ENCODE results near the gene OPCML. TPM values are rescaled to one million over a fixed set of nuclear protein-coding genes. Genes with fewer than 3 reads are reported as not detected.

OPCML gene
- total RNA-seq, 1 donor from 2014 or later, result 2.7 TPM

- H3K9me3 Mint-ChIP-seq (ENCODE audit: low read depth), result no peaks in the 10 kb centered on the region
- H3K4me1 Mint-ChIP-seq (ENCODE audit: low read depth), result no peaks in the 10 kb centered on the region
- no peaks in the 10 kb centered on the region for H3K36me3 Mint-ChIP-seq (ENCODE audit: low read depth)
- H3K27ac Mint-ChIP-seq (ENCODE audit: unreplicated experiment), result no peak overlapping the region
- no peak for DNase-seq (ENCODE audit: low spot score)
- no peak for TF ChIP-seq CTCF (IDR thresholded peaks at IDR 0.05)
- peaks cover 12% of the 10 kb centered on the region for H3K27me3 Mint-ChIP-seq (ENCODE audit: low read depth)
- H3K4me3 Mint-ChIP-seq (ENCODE audit: unreplicated experiment), result no peak overlapping the region
Measured at GRCh38 chr11:133123796-133124195, 408.5 kb downstream of the OPCML start.

- Mint-ChIP-seq H3K27ac (ENCODE audit: unreplicated experiment) (no peak overlapping the region), H3K36me3 (ENCODE audit: low read depth) (no peaks in the 10 kb centered on the region), H3K4me1 (ENCODE audit: low read depth) (no peaks in the 10 kb centered on the region), H3K27me3 (ENCODE audit: low read depth) (peaks cover 11% of the 10 kb centered on the region), H3K9me3 (ENCODE audit: low read depth) (no peaks in the 10 kb centered on the region), H3K4me3 (ENCODE audit: unreplicated experiment) (no peak overlapping the region)
- no peak for DNase-seq (ENCODE audit: low spot score)
- no peak for TF ChIP-seq CTCF (IDR thresholded peaks at IDR 0.05)
Measured at GRCh38 chr11:133123366-133123765, 408.9 kb downstream of the OPCML start.

GRCh38 chr11:133122256-133122655, 410.0 kb downstream of the OPCML start:
- Mint-ChIP-seq H3K27ac (ENCODE audit: unreplicated experiment) (no peak overlapping the region), H3K9me3 (ENCODE audit: low read depth) (no peaks in the 10 kb centered on the region), H3K27me3 (ENCODE audit: low read depth) (peaks cover 11% of the 10 kb centered on the region)

GRCh38 chr11:133118563-133119268, 413.6 kb downstream of the OPCML start:
- no peak for TF ChIP-seq CTCF (IDR thresholded peaks at IDR 0.05)
- no peak overlapping the region for H3K27ac Mint-ChIP-seq (ENCODE audit: unreplicated experiment)
- H3K4me3 Mint-ChIP-seq (ENCODE audit: unreplicated experiment), result no peak overlapping the region
- no peaks in the 10 kb centered on the region for H3K9me3 Mint-ChIP-seq (ENCODE audit: low read depth)
- no peaks in the 10 kb centered on the region for H3K36me3 Mint-ChIP-seq (ENCODE audit: low read depth)
- peaks cover 10% of the 10 kb centered on the region for H3K27me3 Mint-ChIP-seq (ENCODE audit: low read depth)
- H3K4me1 Mint-ChIP-seq (ENCODE audit: low read depth), result no peaks in the 10 kb centered on the region
- no peak for DNase-seq (ENCODE audit: low spot score)

More at GRCh38 chr11:133122256-133122655, 410.0 kb downstream of the OPCML start:
- H3K4me3 Mint-ChIP-seq (ENCODE audit: unreplicated experiment), result no peak overlapping the region
- H3K4me1 Mint-ChIP-seq (ENCODE audit: low read depth), result no peaks in the 10 kb centered on the region
- no peak for DNase-seq (ENCODE audit: low spot score)
- no peak for TF ChIP-seq CTCF (IDR thresholded peaks at IDR 0.05)
- H3K36me3 Mint-ChIP-seq (ENCODE audit: low read depth), result no peaks in the 10 kb centered on the region

- H3K36me3 Mint-ChIP-seq (ENCODE audit: low read depth), result no peaks in the 10 kb centered on the region
- H3K9me3 Mint-ChIP-seq (ENCODE audit: low read depth), result peaks cover 9% of the 10 kb centered on the region
- no peak for TF ChIP-seq CTCF (IDR thresholded peaks at IDR 0.05)
- H3K27ac Mint-ChIP-seq (ENCODE audit: unreplicated experiment), result no peak overlapping the region
- no peaks in the 10 kb centered on the region for H3K4me1 Mint-ChIP-seq (ENCODE audit: low read depth)
- H3K4me3 Mint-ChIP-seq (ENCODE audit: unreplicated experiment), result no peak overlapping the region
- DNase-seq (ENCODE audit: low spot score), result no peak
- peaks cover 10% of the 10 kb centered on the region for H3K27me3 Mint-ChIP-seq (ENCODE audit: low read depth)
Measured at GRCh38 chr11:133115099-133115498, 417.2 kb downstream of the OPCML start.
